Tibial nerve (tissue), 4 donors: ENCODE results near the gene PLA2G2F. TPM values are rescaled to one million over a fixed set of nuclear protein-coding genes. Genes with fewer than 3 reads are reported as not detected.

Experiments used
- DNase-seq, 2 donors: peaks; one replicate each; pipeline ENCODE4 v3.0.0-alpha.2; 2019; ENCODE audit warnings: low spot score in 2 of 2
- H3K27ac ChIP-seq, 4 donors: fragments of 200-600 bp; sonication (generic) in 3 of 4; one replicate each; pipeline ENCODE4 v1.5.1; 2017 to 2019; ENCODE audit warnings: mild to moderate bottlenecking in 1 of 4
- H3K27me3 ChIP-seq, 2 donors: fragments of 200-600 bp; sonication (generic) in 1 of 2; one replicate each; pipeline versions ENCODE4 v1.5.1 to v1.6.0; 2017 to 2019
- H3K36me3 ChIP-seq, 3 donors: fragments of 200-600 bp; sonication (generic); one replicate each; pipeline ENCODE4 v1.5.1; 2018 to 2019
- H3K4me1 ChIP-seq, 4 donors: fragments of 200-600 bp; sonication (generic) in 3 of 4; one replicate each; pipeline ENCODE4 v1.5.1; 2017 to 2019
- H3K4me3 ChIP-seq, 4 donors: fragments of 200-600 bp; sonication (generic) in 3 of 4; one replicate each; pipeline ENCODE4 v1.5.1; 2017 to 2019; ENCODE audit warnings: mild to moderate bottlenecking in 1 of 4, moderate library complexity in 1 of 4
- H3K9me3 ChIP-seq, 4 donors: fragments of 200-600 bp; sonication (generic) in 3 of 4; one replicate each; pipeline ENCODE4 v1.5.1; 2017 to 2019
- EP300 ChIP-seq, 2 donors: sonication (generic); formaldehyde crosslinking; IDR thresholded peaks; one replicate each; pipeline ENCODE4 v1.6.1; 2017; ENCODE audit warnings: antibody characterized with exemption in 2 of 2, mild to moderate bottlenecking in 1 of 2
- POLR2A ChIP-seq, 2 donors: fragments of 450-650 bp; IDR thresholded peaks; one replicate each; pipeline ENCODE4 v1.6.1; 2017; ENCODE audit warnings: antibody characterized with exemption in 2 of 2, mild to moderate bottlenecking in 2 of 2, moderate library complexity in 2 of 2
- WGBS, 2 donors: methylation state at CpG; one replicate each; pipeline ENCODE4 v1.1.5; 2018; 5-methylcytosine and 5-hydroxymethylcytosine counted together
- total RNA-seq, 4 donors: library from RNA; depleted of rRNA; stranded (reverse); fragments of >200 nt; gene quantifications; one replicate each; pipeline ENCODE4 v1.1.0, GENCODE V29; 2016
- TF ChIP-seq, protein P1 (sequence below), 5 experiments: fragments of 200-600 bp in 3 of 5; fragments of 450-650 bp in 2 of 5; sonication (generic) in 3 of 5; IDR thresholded peaks; one replicate each; pipeline ENCODE4 v1.5.1; 2016 to 2019; ENCODE audit warnings: antibody characterized with exemption in 5 of 5, mild to moderate bottlenecking in 3 of 5, moderate library complexity in 2 of 5

PLA2G2F gene, protein sequence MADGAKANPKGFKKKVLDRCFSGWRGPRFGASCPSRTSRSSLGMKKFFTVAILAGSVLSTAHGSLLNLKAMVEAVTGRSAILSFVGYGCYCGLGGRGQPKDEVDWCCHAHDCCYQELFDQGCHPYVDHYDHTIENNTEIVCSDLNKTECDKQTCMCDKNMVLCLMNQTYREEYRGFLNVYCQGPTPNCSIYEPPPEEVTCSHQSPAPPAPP
- not detected for total RNA-seq

DNA sequence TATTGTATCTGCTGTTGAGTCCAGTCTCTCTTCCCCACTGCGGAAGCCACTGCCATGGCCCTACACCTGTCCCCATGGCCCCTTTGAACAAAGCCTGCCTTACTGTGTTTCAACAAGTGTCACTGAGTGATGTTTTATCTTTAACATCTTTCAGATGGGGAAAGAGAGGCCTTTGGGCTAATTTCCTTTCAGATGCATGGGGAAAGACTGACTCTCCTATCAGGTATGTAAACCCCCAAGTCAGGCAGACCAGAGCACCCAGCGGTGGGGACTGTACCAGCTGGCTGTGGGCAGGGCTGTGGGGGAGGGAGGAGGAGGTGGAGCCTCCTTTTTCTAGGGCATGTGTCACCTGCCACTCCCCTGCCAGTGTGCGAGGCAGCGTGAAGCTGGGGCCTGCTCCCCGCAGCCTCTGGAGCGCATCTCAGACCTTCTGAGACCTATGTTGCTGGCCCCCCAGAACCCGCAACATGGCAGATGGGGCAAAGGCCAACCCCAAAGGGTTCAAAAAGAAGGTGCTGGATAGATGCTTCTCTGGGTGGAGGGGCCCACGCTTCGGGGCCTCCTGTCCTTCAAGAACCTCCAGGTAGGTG lies at the start of gene PLA2G2F:
PLA2G2F (plus strand) TSS at position 363 of the 590 bp plus-strand sequence; CDS start at position 468, 105 bp downstream.
- H3K9me3 ChIP-seq, result no peaks in the 10 kb centered on the region
- TF ChIP-seq, protein P1, sequence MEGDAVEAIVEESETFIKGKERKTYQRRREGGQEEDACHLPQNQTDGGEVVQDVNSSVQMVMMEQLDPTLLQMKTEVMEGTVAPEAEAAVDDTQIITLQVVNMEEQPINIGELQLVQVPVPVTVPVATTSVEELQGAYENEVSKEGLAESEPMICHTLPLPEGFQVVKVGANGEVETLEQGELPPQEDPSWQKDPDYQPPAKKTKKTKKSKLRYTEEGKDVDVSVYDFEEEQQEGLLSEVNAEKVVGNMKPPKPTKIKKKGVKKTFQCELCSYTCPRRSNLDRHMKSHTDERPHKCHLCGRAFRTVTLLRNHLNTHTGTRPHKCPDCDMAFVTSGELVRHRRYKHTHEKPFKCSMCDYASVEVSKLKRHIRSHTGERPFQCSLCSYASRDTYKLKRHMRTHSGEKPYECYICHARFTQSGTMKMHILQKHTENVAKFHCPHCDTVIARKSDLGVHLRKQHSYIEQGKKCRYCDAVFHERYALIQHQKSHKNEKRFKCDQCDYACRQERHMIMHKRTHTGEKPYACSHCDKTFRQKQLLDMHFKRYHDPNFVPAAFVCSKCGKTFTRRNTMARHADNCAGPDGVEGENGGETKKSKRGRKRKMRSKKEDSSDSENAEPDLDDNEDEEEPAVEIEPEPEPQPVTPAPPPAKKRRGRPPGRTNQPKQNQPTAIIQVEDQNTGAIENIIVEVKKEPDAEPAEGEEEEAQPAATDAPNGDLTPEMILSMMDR (IDR thresholded peaks at IDR 0.05), result no peak
- TF ChIP-seq EP300 (IDR thresholded peaks at IDR 0.05) (no peak), POLR2A (IDR thresholded peaks at IDR 0.05) (no peak)
- no peaks in the 10 kb centered on the region for H3K4me1 ChIP-seq
- no peak within 1 kb of the TSS for H3K4me3 ChIP-seq
- H3K27me3 ChIP-seq, result no peaks in the 10 kb centered on the region
- 93 to 97% methylated on average over 9 of the region's 9 CpGs for WGBS, 2 donors
- H3K27ac ChIP-seq, result no peak within 1 kb of the TSS
- DNase-seq, result no peak
- no peaks in the 10 kb centered on the region for H3K36me3 ChIP-seq

DNA sequence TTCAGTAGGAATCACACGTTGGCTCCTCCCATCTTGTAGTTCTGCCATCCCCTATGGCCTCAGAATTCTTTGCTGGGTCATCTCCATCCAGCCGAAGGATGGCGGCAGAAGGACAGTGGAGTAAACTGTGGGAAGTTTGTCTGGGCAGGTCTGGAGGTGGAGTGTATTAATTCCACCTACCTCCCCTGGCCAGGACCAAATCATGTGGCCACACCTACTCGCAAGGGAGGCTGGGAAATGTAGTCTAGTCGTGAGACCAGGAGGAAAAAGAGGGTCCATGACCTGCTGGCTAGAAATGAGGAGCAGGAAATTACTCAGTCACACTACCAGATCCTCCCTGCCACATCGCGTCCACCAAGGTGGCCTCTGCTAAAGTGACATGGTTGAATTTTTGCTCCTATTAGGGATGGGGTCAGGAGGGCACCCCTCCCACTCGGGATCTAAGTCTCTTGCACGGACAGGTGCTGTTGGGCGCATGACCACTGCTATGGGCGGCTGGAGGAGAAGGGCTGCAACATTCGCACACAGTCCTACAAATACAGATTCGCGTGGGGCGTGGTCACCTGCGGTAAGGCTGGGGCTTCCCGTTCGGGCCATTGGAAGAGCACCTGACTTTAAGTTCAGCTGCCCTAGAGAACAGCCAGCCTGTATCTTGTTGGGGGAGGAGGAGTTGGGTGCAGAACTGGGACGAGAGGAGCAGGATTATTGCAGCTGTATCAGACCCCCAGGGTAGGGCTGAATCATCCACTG lies 49.6 kb upstream of the PLA2G2F start:
- 85 to 92% methylated on average over 19 of the region's 19 CpGs for whole genome bisulfite sequencing, 2 donors
- no peak overlapping the region for H3K4me3 ChIP-seq

DNA sequence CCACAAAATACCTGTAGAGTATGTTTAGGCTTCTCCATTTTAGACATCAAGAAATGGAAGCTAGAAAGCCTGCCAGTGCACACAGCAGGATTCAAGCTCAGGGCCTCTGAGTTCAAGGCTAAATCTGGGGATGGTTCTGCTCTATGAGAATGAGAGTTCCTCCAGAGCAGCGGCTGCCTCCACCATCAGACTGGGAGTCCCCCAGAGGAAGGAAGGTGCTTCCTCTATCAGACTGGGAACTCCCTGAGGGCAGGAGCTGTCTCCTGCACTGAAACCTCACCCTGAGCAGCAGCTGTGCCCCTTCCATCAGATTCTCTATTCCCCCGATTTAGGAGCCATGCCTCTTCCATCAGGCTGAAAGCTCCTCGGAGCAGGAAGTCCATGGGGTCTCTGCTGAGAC lies 49.0 kb upstream of the PLA2G2F start:
- H3K4me1 ChIP-seq, result peaks cover 0 to 8% (median 0%) of the 10 kb centered on the region in 4 donors
- no peaks in the 10 kb centered on the region for H3K9me3 ChIP-seq
- no peak for DNase-seq
- WGBS, 2 donors, result 87 to 93% methylated on average over 3 of the region's 3 CpGs
- TF ChIP-seq EP300 (IDR thresholded peaks at IDR 0.05) (no peak), POLR2A (IDR thresholded peaks at IDR 0.05) (no peak)
- TF ChIP-seq, protein P1 (IDR thresholded peaks at IDR 0.05), result no peak
- H3K27me3 ChIP-seq, result no peaks in the 10 kb centered on the region
- no peak overlapping the region for H3K27ac ChIP-seq
- H3K4me3 ChIP-seq, result no peak overlapping the region
- no peaks in the 10 kb centered on the region for H3K36me3 ChIP-seq

More for the DNA sequence above, 49.6 kb upstream of the PLA2G2F start:
- H3K9me3 ChIP-seq, result no peaks in the 10 kb centered on the region
- TF ChIP-seq, protein P1 (IDR thresholded peaks at IDR 0.05), result no peak
- TF ChIP-seq POLR2A (IDR thresholded peaks at IDR 0.05), result no peak
- no peak for TF ChIP-seq EP300 (IDR thresholded peaks at IDR 0.05)
- no peaks in the 10 kb centered on the region for H3K36me3 ChIP-seq
- H3K27ac ChIP-seq, result no peak overlapping the region
- H3K4me1 ChIP-seq, result peaks cover 0 to 8% (median 0%) of the 10 kb centered on the region in 4 donors
- DNase-seq, result no peak
- H3K27me3 ChIP-seq, result no peaks in the 10 kb centered on the region

DNA sequence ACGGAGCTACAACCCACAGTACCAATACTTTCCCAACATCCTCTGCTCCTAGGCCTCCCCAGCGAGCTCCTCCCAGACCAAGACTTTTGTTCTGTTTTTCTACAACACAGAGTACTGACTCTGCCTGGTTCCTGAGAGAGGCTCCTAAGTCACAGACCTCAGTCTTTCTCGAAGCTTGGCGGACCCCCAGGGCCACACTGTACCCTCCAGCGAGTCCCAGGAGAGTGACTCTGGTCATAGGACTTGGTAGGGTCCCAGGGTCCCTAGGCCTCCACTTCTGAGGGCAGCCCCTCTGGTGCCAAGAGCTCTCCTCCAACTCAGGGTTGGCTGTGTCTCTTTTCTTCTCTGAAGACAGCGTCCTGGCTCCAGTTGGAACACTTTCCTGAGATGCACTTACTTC lies 48.5 kb upstream of the PLA2G2F start:
- Histone ChIP-seq H3K9me3 (no peaks in the 10 kb centered on the region), H3K27ac (peak overlapping the region in 1 of 4 donors; percentile 51), H3K36me3 (no peaks in the 10 kb centered on the region), H3K4me1 (peaks cover 0 to 8% (median 0%) of the 10 kb centered on the region in 4 donors), H3K4me3 (no peak overlapping the region), H3K27me3 (no peaks in the 10 kb centered on the region)
- DNase-seq, result no peak
- 77 to 83% methylated on average over 6 of the region's 6 CpGs for WGBS, 2 donors
- TF ChIP-seq, protein P1 (IDR thresholded peaks at IDR 0.05), result no peak
- TF ChIP-seq EP300 (IDR thresholded peaks at IDR 0.05) (no peak), POLR2A (IDR thresholded peaks at IDR 0.05) (no peak)

DNA sequence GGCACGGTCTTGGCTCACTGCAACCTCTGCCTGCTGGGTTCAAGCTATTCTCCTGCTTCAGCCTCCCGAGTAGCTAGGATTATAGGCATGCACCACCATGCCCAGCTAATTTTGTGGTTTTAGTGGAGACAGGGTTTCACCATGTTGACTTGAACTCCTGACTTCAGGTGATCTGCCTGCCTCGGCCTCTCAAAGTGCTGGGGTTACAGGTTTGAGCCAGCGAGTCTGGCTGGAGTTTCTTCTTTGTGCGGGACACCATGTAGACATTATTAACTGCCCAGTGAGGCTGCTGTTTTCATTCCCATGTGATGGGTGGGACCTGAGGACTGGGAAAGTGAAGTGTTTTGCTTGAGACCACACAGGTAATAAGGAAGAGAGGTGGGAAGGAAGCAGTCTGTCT lies 45.8 kb upstream of the PLA2G2F start:
- Histone ChIP-seq H3K27me3 (no peaks in the 10 kb centered on the region), H3K9me3 (peaks cover 0 to 14% (median 0%) of the 10 kb centered on the region in 4 donors), H3K27ac (peak overlapping the region in 2 of 4 donors; percentile 60 to 67), H3K36me3 (no peaks in the 10 kb centered on the region), H3K4me1 (peaks cover 0 to 8% (median 0%) of the 10 kb centered on the region in 4 donors), H3K4me3 (no peak overlapping the region)
- no peak for DNase-seq
- TF ChIP-seq EP300 (IDR thresholded peaks at IDR 0.05) (no peak), POLR2A (IDR thresholded peaks at IDR 0.05) (no peak)
- TF ChIP-seq, protein P1 (IDR thresholded peaks at IDR 0.05), result no peak
- WGBS, 2 donors, result 91 to 93% methylated on average over 5 of the region's 5 CpGs
